Measurements from ENCODE around the gene ATP1A2. TPM values are rescaled to one million over a fixed set of nuclear protein-coding genes. Genes with fewer than 3 reads are reported as not detected.
A peak's percentile ranks its signal among the peaks of the same experiment; 100 is the strongest.

ATP1A2 gene
- total RNA-seq, 1 donor from 2014 or later = 93.6 TPM

- H3K4me3 Mint-ChIP-seq = no peak overlapping the region
- no peak overlapping the region for H3K27ac Mint-ChIP-seq (ENCODE audit: unreplicated experiment)
- peaks cover 4% of the 10 kb centered on the region for H3K4me1 Mint-ChIP-seq
- no peaks in the 10 kb centered on the region for H3K27me3 Mint-ChIP-seq (ENCODE audit: low read depth)
- no peak for DNase-seq (ENCODE audit: low read depth, low spot score)
- no peaks in the 10 kb centered on the region for H3K9me3 Mint-ChIP-seq
- TF ChIP-seq CTCF (conservative IDR thresholded peaks at IDR 0.05) = no peak
- peaks cover 8% of the 10 kb centered on the region for H3K36me3 Mint-ChIP-seq (ENCODE audit: low read depth)
Observed at GRCh38 chr1:160144921-160145320, 29.4 kb downstream of the ATP1A2 start.

DNA sequence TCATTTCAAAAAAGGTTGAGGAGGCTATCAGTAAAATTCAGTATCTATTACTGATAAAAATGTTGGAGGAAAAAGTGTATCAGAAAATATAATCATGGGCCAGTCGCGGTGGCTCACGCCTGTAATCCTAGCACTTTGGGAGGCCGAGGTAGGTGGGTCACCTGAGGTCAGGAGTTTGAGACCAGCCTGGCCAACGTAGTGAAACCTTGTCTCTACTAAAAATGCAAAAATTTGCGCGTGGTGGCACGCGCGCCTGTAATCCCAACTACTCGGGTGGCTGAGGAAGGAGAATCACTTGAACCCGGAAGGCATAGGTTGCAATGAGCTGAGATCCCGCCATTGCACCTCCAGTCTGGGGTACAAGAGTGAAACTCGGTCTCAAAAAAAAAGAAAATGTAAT lies 30.5 kb downstream of the ATP1A2 start:
- no peak for TF ChIP-seq CTCF (conservative IDR thresholded peaks at IDR 0.05)
- Mint-ChIP-seq H3K4me1 (peaks cover 4% of the 10 kb centered on the region), H3K36me3 (ENCODE audit: low read depth) (peaks cover 2% of the 10 kb centered on the region), H3K27ac (ENCODE audit: unreplicated experiment) (no peak overlapping the region), H3K27me3 (ENCODE audit: low read depth) (no peaks in the 10 kb centered on the region), H3K9me3 (no peaks in the 10 kb centered on the region), H3K4me3 (no peak overlapping the region)
- DNase-seq (ENCODE audit: low read depth, low spot score) = no peak

DNA sequence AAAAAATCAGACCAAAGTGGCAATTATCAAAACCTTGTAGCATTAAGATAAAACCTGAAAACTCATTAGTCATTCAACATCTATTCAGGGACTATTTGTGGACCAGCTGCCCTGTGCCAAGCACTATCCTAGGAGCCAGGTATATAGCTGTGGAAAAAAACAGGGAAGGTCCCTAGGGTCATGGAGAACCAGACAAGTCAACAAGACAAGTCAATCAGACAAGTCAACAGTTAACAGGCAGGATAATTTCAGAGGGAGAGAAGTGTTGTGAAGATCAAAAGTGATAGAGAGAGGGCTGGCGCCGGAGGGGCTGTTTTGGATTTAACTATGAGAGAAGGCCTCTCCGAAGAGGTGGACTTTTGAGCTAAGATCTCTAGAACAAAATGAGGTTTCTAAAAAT lies 32.6 kb downstream of the ATP1A2 start:
- Mint-ChIP-seq H3K4me3 (no peak overlapping the region), H3K27me3 (ENCODE audit: low read depth) (no peaks in the 10 kb centered on the region), H3K36me3 (ENCODE audit: low read depth) (no peaks in the 10 kb centered on the region), H3K27ac (ENCODE audit: unreplicated experiment) (no peak overlapping the region), H3K9me3 (no peaks in the 10 kb centered on the region), H3K4me1 (peaks cover 4% of the 10 kb centered on the region)
- DNase-seq (ENCODE audit: low read depth, low spot score) = no peak
- no peak for TF ChIP-seq CTCF (conservative IDR thresholded peaks at IDR 0.05)

GRCh38 chr1:160149233-160149632 lies 33.7 kb downstream of the ATP1A2 start:
- H3K36me3 Mint-ChIP-seq (ENCODE audit: low read depth) = no peaks in the 10 kb centered on the region
- no peak overlapping the region for H3K27ac Mint-ChIP-seq (ENCODE audit: unreplicated experiment)
- no peak overlapping the region for H3K4me3 Mint-ChIP-seq
- DNase-seq (ENCODE audit: low read depth, low spot score) = no peak
- no peak for TF ChIP-seq CTCF (conservative IDR thresholded peaks at IDR 0.05)
- no peaks in the 10 kb centered on the region for H3K27me3 Mint-ChIP-seq (ENCODE audit: low read depth)
- H3K4me1 Mint-ChIP-seq = peaks cover 4% of the 10 kb centered on the region
- H3K9me3 Mint-ChIP-seq = no peaks in the 10 kb centered on the region

- no peaks in the 10 kb centered on the region for H3K27me3 Mint-ChIP-seq (ENCODE audit: low read depth)
- DNase-seq (ENCODE audit: low read depth, low spot score) = no peak
- no peak for TF ChIP-seq CTCF (conservative IDR thresholded peaks at IDR 0.05)
- no peaks in the 10 kb centered on the region for H3K36me3 Mint-ChIP-seq (ENCODE audit: low read depth)
- H3K9me3 Mint-ChIP-seq = no peaks in the 10 kb centered on the region
- peaks cover 4% of the 10 kb centered on the region for H3K4me1 Mint-ChIP-seq
- H3K4me3 Mint-ChIP-seq = no peak overlapping the region
- H3K27ac Mint-ChIP-seq (ENCODE audit: unreplicated experiment) = no peak overlapping the region
Observed at GRCh38 chr1:160149716-160150115, 34.2 kb downstream of the ATP1A2 start.

GRCh38 chr1:160151303-160151702 lies 35.7 kb downstream of the ATP1A2 start, which contains the start of gene ATP1A4:
Gene ATP1A4 (plus strand): TSS chr1:160151603. CDS start chr1:160152041, 438 bp downstream.
- no peak within 1 kb of the TSS for H3K4me3 Mint-ChIP-seq
- no peaks in the 10 kb centered on the region for H3K4me1 Mint-ChIP-seq
- DNase-seq (ENCODE audit: low read depth, low spot score) = no peak
- H3K27ac Mint-ChIP-seq (ENCODE audit: unreplicated experiment) = peak within 1 kb of the TSS; percentile 63
- H3K36me3 Mint-ChIP-seq (ENCODE audit: low read depth) = no peaks in the 10 kb centered on the region
- no peak for TF ChIP-seq CTCF (conservative IDR thresholded peaks at IDR 0.05)
- H3K27me3 Mint-ChIP-seq (ENCODE audit: low read depth) = no peaks in the 10 kb centered on the region
- H3K9me3 Mint-ChIP-seq = no peaks in the 10 kb centered on the region
